Measurements from ENCODE around the gene TSHZ2.
A peak's percentile ranks its signal among the peaks of the same experiment; 100 is the strongest.

Gene TSHZ2, protein sequence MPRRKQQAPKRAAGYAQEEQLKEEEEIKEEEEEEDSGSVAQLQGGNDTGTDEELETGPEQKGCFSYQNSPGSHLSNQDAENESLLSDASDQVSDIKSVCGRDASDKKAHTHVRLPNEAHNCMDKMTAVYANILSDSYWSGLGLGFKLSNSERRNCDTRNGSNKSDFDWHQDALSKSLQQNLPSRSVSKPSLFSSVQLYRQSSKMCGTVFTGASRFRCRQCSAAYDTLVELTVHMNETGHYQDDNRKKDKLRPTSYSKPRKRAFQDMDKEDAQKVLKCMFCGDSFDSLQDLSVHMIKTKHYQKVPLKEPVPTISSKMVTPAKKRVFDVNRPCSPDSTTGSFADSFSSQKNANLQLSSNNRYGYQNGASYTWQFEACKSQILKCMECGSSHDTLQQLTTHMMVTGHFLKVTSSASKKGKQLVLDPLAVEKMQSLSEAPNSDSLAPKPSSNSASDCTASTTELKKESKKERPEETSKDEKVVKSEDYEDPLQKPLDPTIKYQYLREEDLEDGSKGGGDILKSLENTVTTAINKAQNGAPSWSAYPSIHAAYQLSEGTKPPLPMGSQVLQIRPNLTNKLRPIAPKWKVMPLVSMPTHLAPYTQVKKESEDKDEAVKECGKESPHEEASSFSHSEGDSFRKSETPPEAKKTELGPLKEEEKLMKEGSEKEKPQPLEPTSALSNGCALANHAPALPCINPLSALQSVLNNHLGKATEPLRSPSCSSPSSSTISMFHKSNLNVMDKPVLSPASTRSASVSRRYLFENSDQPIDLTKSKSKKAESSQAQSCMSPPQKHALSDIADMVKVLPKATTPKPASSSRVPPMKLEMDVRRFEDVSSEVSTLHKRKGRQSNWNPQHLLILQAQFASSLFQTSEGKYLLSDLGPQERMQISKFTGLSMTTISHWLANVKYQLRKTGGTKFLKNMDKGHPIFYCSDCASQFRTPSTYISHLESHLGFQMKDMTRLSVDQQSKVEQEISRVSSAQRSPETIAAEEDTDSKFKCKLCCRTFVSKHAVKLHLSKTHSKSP (N-terminal part only)

DNA sequence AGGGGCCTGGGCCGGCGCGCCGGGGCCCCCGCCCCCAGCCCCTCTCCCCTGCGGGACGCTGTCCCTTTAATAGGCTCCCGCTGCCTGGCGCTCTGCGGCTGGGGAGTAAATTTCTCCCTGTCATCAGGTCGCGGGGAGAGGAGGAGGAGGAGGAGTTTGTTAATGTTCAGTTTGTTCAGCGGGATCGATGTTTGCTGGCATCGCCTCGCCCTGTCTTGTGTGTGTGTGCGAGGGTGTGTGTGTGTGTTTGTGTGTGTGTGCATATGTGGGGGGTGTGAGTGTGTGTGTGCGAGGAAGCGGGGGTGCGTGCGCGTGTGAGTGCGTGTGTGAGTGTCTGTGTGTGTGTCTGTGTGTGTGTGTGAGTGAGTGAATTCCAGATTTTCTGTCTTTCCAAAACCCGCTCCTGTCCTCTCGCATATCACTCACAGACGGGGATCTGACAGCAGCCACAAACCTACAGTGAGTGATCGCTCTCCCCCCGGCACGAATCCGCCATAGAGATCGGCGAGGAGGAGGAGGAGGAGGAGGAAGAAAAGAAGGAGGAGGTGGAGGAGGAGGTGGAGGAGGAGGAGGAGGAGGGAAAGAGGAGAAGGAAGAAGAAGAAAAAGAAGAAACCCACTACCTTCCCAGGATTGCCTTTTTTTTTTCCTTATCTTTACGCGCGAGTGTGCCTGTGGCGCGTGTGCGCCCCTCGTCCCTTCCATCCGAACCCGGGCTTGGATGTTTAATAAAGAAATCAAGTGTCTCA is at the start of gene TSHZ2:
TSS of gene TSHZ2 (plus strand) at position 169 of the 748 bp plus-strand sequence. CDS start 936 bp downstream, outside the sequence.
- DNase-seq, result peak; percentile 58 to 72

DNA sequence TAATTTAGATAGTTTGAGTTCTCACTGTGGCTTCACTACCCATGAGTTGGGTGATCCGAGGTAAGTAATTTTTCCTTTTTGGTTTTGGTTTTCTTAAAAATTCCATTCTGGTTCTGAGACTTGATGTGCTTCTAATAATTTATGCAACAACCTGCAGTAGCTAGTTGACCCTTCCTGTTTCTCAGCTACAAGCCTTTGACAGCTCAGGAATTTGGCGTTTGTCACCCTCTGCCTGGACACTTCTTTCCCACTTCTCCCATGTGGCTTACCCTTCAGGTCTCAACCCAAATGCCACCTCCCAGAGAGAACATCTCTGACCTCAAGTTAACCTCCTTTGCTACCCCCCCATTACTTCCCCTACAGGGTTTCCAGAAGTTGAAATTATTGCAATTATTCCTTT is 49.7 kb upstream of the TSHZ2 start:
- no peak for DNase-seq

DNA sequence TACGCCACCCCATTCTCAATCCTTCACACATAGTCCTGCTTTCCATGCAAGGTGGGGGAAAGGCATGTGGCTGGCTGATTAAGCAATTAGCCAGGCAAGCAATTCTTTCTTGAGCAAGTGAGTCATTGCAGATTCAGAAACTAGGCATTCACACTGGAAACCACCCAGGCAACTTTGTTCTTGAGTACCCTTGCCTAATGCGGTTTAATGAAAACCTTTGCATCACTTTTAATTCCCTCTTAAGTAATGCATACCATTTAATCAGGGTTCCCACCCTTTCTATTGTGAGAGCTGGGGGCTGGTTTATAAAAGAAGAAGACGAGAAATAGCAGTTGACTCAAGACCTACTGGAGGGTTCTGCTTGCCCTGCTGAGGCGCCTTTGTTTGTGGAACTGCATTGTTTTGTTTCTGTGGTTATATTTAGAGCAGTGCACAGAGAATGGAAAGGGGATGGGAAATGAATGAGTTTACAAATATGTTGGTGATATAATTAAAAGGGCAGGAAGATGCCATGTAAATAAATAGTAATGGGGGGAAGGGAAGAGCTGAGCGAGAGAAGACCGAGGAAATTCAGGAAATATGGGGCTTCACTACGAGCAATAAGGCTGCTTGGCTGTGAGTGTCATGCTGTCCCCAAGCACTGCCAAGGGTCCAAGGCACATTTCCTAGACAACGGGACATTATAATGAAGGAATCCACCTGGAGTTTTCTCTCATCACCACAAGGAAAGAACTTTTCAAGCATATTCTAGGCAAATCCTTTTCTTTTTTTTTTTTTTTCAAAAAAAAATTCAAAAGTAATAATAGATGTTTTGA is 48.8 kb upstream of the TSHZ2 start:
- DNase-seq, result peak in 1 of 2 donors; percentile 19

DNA sequence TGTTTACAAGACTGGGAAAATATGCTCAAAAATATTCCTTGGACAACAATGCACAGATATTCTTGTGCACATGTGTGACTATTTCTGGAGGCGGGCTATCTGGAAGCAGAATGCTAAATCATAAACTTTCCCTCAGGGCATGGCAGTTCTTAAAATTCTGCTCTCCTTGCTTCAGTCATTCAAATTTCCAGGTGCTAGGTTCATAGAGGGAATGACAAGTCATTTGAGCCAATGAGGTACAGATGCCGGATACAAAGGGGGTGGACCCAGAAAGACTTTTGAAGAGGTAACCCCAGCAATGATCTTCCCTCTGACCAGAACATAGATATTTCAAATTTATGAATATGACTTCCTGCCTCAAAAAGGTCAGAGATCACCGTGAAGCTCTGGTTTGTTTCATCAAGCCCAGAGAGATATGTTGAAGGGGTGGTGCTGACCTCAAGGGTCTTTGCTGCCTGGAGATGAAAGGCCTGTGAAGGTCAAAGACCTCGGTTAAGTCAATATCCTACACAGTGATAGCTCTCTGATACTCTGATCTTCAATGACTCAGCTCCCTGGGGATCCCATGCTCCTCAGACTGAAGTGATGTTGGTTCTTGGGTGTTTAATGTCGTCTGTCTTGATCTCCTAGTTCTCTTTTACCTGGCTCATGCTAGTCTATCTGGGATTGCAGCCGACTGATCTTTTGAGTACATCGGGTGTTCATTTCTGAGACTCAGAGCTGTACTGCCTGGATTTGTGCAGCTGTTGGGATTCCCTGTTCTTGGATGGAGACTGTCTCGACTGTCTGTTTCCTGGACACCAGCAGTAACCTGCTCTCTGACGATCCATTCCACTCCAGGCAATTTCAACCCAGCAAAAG is 47.5 kb upstream of the TSHZ2 start:
- no peak for DNase-seq

DNA sequence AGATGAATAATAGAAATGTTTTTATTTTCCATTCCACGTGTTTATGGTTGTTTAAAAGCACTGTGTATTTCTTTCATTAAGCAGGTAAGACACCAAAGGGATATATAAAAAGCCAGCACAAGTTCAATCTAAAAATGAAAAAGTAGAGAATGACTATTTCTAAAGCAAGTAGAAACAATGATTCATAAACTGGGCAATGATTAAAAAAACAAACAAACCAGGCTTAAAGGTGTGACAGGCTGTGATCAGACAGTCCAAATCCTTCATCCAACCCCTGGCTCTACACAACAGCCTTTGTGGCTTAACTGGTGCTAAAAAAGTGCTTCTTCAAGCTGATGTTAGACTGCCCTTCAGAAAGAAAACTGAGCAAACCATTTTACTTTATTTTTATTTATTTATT is 45.7 kb upstream of the TSHZ2 start:
- no peak for DNase-seq

DNA sequence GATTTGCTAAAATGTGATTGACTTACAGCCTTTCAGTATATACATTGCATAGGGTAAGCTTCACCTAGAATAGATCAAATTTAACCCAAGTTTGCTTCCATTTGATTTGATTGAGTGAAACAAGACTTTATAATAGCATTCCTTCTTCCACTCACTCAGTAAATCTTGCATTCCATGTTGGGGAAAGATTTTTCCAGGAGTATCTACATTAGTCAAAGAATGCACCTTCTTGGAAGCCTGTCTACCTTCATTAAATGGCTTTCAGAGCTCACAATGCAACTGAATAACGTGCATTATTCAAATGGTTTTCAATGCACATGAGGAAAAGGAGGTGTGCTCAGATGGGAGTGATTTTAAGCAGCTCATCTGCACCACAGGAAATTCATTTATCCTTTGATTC is 38.3 kb upstream of the TSHZ2 start:
- no peak for DNase-seq

DNA sequence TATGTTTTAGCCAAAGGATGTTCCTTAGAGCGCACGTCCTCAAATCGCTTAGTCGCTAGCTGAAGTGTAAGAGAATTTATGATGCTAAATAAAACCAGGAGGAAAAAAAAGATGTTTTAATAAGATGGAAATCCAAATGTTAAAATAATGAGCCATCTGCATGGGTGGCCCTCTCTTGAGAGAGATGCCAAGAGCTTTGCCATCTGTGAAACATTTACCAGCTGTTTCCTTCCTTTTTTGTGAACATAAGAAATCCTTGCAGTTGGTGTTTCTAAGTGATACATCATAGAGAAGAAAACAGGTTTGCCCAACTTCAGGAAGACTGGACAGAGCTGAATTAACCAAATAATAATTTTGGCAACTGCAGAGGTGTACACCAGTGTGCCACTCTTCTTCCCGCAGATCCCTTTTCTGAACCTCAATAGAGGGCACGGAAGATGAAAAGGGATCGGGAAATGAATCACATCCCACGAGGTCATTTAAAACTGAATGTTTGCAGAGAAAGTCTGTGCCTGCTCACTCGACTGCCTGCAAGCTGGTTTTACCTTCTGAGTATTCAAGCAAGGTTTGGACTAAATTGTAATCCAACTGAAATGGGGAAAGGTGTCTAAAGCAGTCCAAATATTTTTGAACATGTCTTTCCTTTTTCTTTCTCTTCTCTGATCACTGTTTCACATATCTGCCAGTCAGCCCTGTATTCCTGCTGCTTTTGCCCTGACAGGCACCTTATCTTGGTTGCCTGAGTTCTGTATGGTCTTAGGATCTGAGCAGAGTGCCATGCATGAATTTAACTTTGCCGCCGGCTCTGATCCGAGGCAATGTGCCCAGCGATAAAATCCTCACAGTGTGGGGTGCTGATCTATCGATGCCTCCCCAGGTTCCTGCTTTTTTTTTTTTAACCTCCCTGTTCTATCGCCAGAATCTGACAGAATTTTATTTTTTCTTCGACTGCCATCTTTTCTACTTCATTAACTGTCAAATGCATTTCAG is 35.5 kb upstream of the TSHZ2 start:
- DNase-seq, result no peak

DNA sequence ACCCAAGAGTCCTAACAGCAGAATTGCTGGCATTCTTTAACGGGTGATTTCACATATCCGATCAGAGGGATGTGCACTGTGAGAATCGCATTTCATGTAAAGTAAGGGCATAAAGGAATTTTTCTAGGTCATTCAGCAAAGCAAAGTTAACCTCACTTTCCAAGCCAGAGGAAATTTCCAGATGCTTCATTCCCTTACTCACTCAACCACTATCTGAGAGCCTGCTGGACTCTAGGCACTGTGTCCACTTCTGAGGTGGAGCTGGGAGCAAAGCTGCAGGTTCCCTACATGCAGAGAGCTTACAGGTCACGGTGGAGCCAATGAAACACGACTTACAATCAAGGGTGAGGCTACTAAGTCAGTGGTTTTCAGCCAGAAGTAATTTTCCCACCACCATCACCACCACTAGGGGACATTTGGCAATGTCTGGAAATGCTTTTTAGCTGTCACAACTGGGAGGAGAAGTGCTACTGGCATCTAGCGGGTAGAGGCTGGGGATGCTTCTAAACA is 34.5 kb upstream of the TSHZ2 start:
- DNase-seq, result no peak

DNA sequence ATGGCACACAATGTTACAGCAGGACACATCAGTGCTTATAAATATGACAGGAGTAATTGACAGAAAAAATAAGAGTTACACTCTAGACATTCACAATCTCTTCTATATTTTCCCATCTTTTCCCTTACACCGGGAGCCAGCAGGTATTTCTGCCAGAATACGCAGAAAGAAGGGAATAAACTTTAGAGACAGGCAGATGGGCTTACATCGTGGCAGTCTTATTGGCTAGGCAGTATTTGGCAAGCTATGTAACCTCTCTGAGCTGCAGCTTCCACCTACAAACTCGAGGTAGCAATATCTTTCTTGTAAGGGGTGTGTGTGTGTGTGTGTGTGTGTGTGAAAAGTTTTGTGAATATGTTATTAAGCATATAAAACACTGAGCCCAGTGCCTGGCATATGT is 33.0 kb upstream of the TSHZ2 start:
- DNase-seq, result no peak

DNA sequence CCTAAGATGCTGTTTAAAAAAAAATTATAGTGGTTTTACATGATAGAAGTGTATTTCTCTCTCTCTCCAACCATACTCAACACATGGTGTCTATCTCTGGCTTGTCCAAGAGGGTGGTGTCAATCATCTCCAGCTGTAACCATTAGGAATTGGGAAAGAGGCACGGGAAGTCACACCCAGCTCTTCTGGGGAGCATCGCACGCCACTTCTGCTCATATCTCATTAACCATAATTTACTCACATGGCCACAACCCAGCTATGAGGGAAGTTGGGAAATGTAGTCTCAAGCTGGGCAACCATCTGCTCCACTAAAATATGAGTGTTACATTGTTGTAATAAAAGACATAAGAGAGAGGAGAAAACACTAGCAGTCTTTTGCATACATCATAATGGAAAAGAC is 30.4 kb upstream of the TSHZ2 start:
- DNase-seq, result no peak

DNA sequence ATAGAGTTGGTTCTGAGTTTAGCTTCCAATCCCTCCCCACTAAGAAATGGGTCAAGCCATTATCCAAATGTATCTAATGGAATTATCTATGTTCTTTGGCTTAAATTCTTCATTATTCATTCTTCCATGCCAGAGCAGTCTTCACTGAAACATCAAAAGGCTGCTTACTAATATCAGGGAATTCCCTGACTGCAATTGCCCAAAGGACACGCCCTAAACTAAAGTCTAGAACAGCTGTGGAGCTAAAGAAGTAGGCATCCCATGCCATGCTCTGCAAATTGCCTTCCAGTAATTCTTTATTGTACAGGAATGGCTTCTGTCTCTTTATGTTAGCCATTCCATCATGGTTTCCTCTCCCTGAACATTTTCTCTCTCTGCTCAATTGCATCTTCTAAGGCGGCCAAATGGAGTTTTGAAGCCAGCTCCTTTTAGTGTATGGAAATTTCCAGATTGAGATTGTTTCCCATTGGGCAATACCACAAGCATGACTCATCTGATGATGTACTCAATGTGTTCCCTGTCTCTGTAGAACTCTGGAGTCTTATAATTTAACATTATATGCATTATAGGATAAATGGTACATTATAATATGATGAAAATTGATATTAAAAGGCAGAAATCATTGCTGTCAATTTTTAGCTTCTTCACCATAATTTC is 28.8 kb upstream of the TSHZ2 start:
- no peak for DNase-seq

DNA sequence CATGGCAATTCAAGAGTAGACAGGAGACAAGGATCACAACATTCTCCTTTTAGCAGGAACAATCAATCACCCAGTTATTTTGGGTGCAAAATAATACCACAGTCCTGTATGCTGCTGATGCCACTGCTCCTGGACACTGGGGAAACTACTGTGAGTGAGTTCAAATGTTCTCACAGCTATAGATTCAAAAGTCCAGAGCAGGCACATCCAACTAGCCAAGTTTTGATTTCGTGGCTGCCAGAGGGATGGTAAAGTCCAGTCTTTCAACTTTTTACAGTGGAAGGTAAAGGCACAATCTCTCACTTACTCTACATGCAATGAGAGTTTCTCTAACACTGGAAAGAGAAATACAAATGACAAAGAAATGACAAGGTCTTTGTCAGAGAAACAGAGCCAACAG is 26.9 kb upstream of the TSHZ2 start:
- no peak for DNase-seq

DNA sequence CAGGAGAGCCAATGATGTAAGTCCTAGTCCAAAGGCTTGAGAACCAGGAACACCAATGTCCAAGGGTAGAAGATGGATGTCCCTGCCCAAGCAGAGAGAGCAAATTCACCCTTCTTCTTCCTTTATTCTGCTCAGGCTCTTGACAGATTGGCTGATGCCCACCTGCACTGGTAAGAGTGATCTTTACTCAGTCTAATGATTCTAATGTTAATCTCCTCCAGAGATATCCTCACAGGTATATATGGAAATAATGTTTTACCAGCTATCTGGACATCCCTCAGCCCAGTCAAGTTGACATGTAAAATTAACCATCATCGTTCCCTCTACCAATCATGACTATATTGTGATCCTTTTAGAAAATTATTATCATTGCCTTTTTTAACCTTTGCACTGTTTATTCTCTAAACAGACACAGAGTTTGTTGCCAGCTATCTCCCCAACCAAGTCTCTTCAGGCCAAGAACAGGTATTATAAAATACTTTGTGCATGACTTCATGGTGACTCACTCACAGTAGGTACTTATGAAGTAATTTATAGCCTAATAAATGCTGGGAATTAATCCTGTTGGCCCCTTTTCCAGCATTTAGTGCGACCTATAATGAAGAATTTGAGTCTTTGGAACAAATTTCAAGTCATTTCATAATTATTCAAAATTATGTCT is 26.2 kb upstream of the TSHZ2 start:
- no peak for DNase-seq

DNA sequence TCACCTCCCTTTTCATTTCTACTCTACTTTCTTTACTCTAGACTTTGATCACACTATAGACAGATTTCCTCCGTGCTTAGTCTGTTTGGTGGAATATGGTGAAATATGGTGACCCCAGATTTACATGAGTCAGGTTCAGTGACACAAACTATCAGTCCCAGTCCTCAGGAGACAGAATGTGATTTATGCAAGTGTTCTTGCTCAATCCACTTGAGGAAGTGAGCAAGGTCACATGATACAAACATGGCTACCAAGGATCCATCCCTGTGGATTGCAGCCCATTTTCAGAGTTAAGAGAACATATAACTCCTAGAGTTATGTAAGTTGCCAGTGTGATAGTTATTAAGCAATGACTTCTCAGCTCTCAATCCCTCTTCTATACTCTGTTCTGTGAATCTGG is 23.7 kb upstream of the TSHZ2 start:
- DNase-seq, result no peak

DNA sequence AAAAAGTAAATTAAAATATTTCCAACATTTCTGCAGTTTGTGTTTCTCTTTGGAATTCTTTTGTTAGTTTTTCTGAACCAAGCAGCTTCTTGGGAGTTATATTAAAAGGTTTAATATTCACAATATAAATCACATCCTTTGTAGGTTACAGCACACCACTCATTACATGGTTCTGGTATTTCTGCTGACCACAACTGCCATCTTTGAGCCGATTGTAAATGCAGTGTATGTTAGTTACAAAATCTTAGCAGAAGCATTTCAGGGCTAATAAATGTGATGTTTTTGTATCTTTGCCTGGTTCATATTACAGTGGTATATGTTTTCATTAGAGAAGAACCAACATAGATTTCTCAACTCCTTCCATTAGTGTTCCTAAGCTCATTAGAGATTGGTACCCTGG is 19.1 kb upstream of the TSHZ2 start:
- DNase-seq, result no peak

DNA sequence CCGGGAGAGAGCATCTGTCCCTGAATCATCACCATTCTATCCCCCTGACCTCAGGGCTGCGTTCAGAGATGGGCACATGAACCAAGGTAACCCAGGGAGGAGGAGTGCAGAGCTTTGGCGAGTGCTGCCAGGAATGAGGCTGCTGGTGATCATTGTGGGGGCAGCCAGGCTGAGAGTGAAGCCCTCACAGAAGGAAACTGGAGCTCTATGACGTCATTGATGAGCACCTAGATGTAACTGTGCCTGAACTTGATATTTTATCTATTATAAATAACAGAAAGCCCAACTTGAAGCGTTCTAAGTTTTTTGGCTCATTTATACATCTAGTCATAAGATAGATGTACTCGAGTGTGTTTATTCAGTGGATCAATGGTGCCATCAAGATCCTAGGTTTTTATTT is 17.3 kb upstream of the TSHZ2 start:
- DNase-seq, result no peak

DNA sequence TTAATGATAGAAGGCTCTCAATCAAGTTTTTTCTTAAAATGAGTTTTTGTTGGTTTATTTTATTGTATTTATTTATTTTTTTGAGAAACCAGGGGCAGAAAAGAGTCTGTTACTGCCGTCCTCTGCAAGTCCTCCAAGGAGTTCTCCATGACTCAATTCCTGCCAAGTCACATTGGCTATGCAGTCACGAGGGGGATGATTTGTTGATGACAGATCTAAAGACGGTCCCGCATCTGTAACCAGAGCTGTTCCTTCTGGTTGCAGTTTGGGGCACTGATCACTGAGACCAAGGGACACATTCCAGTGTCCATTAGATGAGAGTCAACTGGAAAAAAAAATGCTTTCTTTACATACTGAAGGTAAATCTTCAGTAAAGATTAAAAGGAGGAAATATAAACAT is 13.9 kb upstream of the TSHZ2 start:
- no peak for DNase-seq

DNA sequence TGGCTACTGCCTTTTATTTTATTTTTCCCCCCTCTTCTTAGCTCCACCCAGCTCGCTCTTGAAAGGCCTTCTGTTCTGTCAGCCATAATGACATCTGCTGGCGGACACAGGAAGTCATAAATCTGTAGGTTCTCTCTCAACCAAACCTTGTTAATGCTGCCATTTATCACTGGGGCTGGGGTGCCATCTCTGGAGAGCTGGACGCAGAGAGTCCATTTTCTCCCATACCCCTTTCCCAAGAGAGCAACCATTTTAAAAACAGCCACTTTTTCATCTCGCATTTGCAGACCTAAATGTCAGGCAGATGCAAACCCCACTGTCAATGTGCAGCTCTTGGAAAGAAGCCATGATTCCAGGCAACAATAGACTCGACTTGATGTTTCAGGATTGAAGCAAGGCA is 13.0 kb upstream of the TSHZ2 start:
- DNase-seq, result no peak

DNA sequence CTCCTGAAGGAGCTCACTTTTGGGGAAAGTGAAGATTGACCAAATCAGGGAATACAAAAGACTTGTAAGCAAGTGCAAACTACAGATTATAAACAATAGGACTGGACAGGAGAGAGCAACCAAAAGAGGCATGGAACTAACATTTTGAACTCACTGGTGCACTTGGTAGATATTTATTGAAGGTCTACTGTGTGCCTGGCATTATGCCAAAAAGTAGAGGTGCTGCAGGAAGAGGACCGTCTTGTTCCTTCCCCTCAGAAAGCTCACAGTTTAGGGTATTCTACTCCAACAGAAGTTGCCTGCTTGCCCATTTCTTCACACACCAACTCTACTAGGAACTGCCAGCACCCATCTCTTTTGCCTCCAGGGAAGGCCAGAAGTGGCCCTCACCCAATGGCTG is 10.0 kb upstream of the TSHZ2 start:
- no peak for DNase-seq

Data from stimulated activated CD4-positive, alpha-beta T cell treated with anti-CD3 and anti-CD28 coated beads, Interleukin-2, amount 100 ng/mL, for 24 hours (primary cell).